ENCODE measurements around the gene PAXX. TPM values are rescaled to one million over a fixed set of nuclear protein-coding genes. Genes with fewer than 3 reads are reported as not detected.

Gene PAXX
- total and polyA plus RNA-seq, 2 experiments from 2014 or later = 102 to 130 TPM

DNA sequence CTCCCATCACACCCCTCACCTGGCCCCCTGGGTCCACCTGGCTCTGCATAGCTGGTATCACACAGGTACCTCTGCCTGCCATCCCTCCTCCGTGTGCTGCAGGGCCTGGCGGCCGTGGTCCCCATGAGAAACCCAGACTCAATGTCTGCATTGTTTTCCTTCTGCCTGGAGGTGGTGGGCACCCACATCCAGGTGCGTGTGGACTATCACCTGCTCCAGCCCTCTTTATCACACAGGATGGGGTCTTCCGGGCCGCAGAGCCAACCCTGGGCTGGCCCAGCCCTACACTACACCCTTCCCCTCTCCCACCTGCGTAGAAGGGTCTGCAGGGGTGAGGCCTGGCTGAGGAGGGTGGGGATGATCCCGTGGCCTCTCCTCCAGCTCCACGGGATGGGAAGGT, 46.7 kb downstream of the PAXX start:
- Histone ChIP-seq H3K27ac (no peak overlapping the region), H3K4me3 (no peak overlapping the region), H3K36me3 (no peaks in the 10 kb centered on the region), H3K4me1 (ENCODE audit: low read depth) (no peaks in the 10 kb centered on the region), H3K27me3 (peaks cover 8% of the 10 kb centered on the region), H3K9me3 (ENCODE audit: low read depth) (no peaks in the 10 kb centered on the region)
- DNase-seq (ENCODE audit: low read depth in 1 of 2, low spot score in 1 of 2) = no peak
- TF ChIP-seq, protein P1, sequence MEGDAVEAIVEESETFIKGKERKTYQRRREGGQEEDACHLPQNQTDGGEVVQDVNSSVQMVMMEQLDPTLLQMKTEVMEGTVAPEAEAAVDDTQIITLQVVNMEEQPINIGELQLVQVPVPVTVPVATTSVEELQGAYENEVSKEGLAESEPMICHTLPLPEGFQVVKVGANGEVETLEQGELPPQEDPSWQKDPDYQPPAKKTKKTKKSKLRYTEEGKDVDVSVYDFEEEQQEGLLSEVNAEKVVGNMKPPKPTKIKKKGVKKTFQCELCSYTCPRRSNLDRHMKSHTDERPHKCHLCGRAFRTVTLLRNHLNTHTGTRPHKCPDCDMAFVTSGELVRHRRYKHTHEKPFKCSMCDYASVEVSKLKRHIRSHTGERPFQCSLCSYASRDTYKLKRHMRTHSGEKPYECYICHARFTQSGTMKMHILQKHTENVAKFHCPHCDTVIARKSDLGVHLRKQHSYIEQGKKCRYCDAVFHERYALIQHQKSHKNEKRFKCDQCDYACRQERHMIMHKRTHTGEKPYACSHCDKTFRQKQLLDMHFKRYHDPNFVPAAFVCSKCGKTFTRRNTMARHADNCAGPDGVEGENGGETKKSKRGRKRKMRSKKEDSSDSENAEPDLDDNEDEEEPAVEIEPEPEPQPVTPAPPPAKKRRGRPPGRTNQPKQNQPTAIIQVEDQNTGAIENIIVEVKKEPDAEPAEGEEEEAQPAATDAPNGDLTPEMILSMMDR (IDR thresholded peaks at IDR 0.05; ENCODE audit: low read depth, low read length) = no peak

DNA sequence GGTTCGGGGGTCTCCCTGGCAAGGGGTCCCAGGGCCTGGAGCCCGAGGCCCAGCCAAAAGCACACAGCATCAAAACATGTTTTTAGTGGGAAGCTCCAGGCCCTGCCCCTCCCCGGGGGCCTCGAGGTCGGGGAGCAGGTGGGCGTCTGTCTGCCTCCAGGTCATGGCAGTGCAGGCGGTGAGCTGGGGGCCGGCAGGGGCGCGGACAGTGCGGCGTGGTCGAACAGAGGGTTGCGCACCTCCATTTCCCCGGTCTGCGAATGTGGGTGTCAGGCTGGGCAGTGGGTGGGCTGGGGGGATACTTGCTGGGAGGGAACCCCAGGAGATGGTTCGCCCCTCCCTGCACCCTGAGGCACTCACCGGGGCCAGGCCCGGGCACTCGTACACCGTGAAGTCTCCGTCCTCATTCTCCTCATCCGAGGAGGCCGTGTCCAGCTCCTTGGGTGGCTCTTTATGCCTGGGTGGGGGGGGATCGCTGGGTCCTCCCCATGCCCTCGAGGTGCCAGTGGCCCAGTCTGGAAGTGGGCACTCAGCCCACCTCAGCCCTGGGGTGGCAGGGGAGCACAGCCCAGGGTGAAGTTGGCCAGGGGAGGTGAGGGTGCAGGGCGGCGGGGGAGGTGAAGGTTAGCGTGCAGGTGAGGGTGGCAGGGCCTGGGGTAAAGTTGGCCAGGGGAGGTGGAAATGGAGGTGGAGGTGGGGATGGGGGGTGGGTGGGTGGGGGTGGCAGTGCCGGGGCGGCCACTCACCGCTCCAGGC, 47.6 kb downstream of the PAXX start:
- no peaks in the 10 kb centered on the region for H3K36me3 ChIP-seq
- no peaks in the 10 kb centered on the region for H3K9me3 ChIP-seq (ENCODE audit: low read depth)
- no peak overlapping the region for H3K4me3 ChIP-seq
- TF ChIP-seq, protein P1 (IDR thresholded peaks at IDR 0.05; ENCODE audit: low read depth, low read length) = no peak
- no peak overlapping the region for H3K27ac ChIP-seq
- no peaks in the 10 kb centered on the region for H3K4me1 ChIP-seq (ENCODE audit: low read depth)
- DNase-seq (ENCODE audit: low read depth in 1 of 2, low spot score in 1 of 2) = no peak
- peaks cover 16% of the 10 kb centered on the region for H3K27me3 ChIP-seq

DNA sequence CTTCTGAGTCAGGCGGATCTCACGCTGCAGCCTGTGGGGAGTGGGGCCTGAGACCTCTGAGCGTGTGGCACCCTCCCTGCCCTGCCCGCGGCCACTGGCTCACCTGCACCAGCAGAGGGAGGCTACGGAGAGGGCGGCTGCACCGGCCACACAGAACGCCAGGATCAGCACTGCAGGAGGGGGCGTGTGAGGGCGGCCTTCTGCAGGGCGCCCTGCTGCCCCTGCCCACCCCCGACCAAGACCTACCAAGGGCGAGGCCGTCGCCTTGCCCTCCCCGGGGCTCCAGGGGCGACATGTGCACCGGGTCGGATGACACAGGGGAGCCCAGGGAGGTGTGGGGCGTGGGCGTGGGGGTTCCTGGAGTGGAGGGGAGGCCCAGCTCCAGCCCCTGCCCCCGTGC, 48.3 kb downstream of the PAXX start:
- no peak overlapping the region for H3K27ac ChIP-seq
- H3K4me1 ChIP-seq (ENCODE audit: low read depth) = peaks cover 5% of the 10 kb centered on the region
- no peak for DNase-seq (ENCODE audit: low read depth in 1 of 2, low spot score in 1 of 2)
- no peaks in the 10 kb centered on the region for H3K9me3 ChIP-seq (ENCODE audit: low read depth)
- H3K36me3 ChIP-seq = no peaks in the 10 kb centered on the region
- no peak overlapping the region for H3K4me3 ChIP-seq
- peaks cover 24% of the 10 kb centered on the region for H3K27me3 ChIP-seq
- TF ChIP-seq, protein P1 (IDR thresholded peaks at IDR 0.05; ENCODE audit: low read depth, low read length) = no peak

DNA sequence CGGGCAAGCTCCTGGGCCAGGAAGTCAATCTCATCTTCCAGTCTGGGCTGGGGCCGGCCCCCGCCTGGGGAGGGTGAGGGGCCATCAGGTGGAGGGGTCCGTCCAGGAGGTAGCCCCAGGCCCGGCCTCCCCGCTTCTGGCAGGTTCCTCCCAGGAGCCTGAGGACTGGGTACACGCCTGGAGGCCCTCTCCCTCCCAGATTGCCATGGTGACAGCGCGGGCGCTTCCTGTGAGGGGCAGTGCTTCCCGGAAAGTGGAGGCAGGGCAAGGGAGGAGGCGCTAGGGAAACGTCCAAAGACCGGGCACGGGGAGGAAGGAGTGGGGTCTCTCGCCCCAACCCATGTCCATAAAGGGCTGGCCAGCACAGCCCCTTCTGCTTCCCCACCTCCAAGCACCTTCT, 48.9 kb downstream of the PAXX start:
- Histone ChIP-seq H3K4me3 (no peak overlapping the region), H3K4me1 (ENCODE audit: low read depth) (peaks cover 5% of the 10 kb centered on the region), H3K27ac (no peak overlapping the region), H3K27me3 (peaks cover 24% of the 10 kb centered on the region), H3K36me3 (no peaks in the 10 kb centered on the region), H3K9me3 (ENCODE audit: low read depth) (no peaks in the 10 kb centered on the region)
- no peak for DNase-seq (ENCODE audit: low read depth in 1 of 2, low spot score in 1 of 2)
- TF ChIP-seq, protein P1 (IDR thresholded peaks at IDR 0.05; ENCODE audit: low read depth, low read length) = no peak

DNA sequence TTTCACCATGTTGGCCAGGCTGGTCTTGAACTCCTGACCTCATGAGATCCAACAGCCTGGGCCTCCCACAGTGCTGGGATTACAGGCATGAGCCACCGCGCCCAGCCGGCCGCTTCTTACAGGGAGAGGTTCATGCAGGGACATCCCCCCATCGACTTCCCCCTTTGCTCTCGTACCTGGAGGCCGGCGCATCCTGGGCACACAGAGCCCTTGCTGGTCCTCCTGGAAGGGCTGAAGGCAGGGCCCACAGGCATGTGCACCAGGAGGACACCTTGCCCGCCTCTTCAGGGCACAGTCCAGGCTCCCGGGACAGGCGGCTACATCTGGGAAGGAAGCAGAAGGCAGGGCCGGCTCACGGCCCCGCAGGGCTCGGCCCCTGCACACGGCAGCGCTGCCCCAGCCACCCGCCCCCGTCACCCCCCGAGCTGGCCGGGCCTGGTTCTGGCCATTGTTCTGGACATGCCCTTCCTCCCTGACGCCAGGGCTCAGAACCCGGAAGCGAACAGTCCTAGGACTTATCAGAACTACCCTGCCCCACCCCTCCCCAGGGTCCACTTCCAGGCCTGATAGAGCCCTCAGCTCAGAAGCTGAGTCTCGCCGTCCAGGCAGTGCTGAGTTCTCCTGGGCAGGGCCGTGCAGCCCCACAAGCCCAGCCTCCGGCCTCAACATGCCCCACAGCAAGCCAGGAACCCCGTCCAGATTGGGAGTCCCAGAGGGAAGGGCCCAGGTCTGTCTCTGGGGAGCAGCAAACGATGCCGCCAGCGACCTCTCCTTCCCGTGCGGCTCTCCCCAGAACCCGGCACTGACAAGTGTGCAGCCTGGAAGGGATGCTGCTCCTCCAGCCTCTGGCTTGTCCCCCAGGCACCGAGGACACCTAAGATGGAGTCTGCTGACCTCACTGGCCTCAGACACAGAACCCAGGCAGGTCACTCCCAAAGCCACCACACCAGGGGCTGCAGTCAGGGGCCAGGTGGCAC, 50.8 kb downstream of the PAXX start:
- Histone ChIP-seq H3K4me1 (ENCODE audit: low read depth) (peaks cover 5% of the 10 kb centered on the region), H3K9me3 (ENCODE audit: low read depth) (no peaks in the 10 kb centered on the region), H3K27me3 (peaks cover 35% of the 10 kb centered on the region), H3K27ac (no peak overlapping the region), H3K36me3 (no peaks in the 10 kb centered on the region), H3K4me3 (no peak overlapping the region)
- no peak for DNase-seq (ENCODE audit: low read depth in 1 of 2, low spot score in 1 of 2)
- TF ChIP-seq, protein P1 (IDR thresholded peaks at IDR 0.05; ENCODE audit: low read depth, low read length) = no peak

Other genes with a start within 250 kb of the PAXX start
Only the 30 nearest of the 39 such genes appear.
- gene TMEM141, start 201.1 kb upstream of the PAXX start, total RNA-seq = 200 and 306 TPM in 2 replicates
- gene TMEM141, start 201.1 kb upstream of the PAXX start, polyA plus RNA-seq = 169 and 238 TPM in 2 replicates
- gene CCDC183, start 196.1 kb upstream of the PAXX start, total RNA-seq = 32.4 and 49.3 TPM in 2 replicates
- 40.1 and 43.1 TPM in 2 replicates for gene CCDC183, start 196.1 kb upstream of the PAXX start, polyA plus RNA-seq
- gene RABL6, start 184.5 kb upstream of the PAXX start, total RNA-seq = 131 and 153 TPM in 2 replicates
- 101 and 115 TPM in 2 replicates for gene RABL6, start 184.5 kb upstream of the PAXX start, polyA plus RNA-seq
- gene AJM1, start 149.9 kb upstream of the PAXX start, total RNA-seq = 8.5 and 12.2 TPM in 2 replicates
- 8.7 and 12.1 TPM in 2 replicates for gene AJM1, start 149.9 kb upstream of the PAXX start, polyA plus RNA-seq
- 185 and 235 TPM in 2 replicates for gene PHPT1, start 143.0 kb upstream of the PAXX start, total RNA-seq
- 557 and 565 TPM in 2 replicates for gene PHPT1, start 143.0 kb upstream of the PAXX start, polyA plus RNA-seq
- gene MAMDC4, start 140.1 kb upstream of the PAXX start, total RNA-seq = 22.2 and 29.7 TPM in 2 replicates
- 8.7 and 17.8 TPM in 2 replicates for gene MAMDC4, start 140.1 kb upstream of the PAXX start, polyA plus RNA-seq
- gene EDF1, start 126.1 kb upstream of the PAXX start, total RNA-seq = 741 and 1,028 TPM in 2 replicates
- gene EDF1, start 126.1 kb upstream of the PAXX start, polyA plus RNA-seq = 496 and 793 TPM in 2 replicates
- 20.0 and 25.6 TPM in 2 replicates for gene TRAF2, start 105.9 kb upstream of the PAXX start, total RNA-seq
- gene TRAF2, start 105.9 kb upstream of the PAXX start, polyA plus RNA-seq = 37.2 and 45.6 TPM in 2 replicates
- gene FBXW5, start 47.7 kb upstream of the PAXX start, total RNA-seq = 188 and 194 TPM in 2 replicates
- gene FBXW5, start 47.7 kb upstream of the PAXX start, polyA plus RNA-seq = 117 and 119 TPM in 2 replicates
- gene C8G, start 47.2 kb upstream of the PAXX start, total RNA-seq = 3.4 and 10.8 TPM in 2 replicates
- 1.2 and 4.4 TPM in 2 replicates for gene C8G, start 47.2 kb upstream of the PAXX start, polyA plus RNA-seq
- 5.0 and 11.4 TPM in 2 replicates for gene LCN12, start 40.1 kb upstream of the PAXX start, total RNA-seq
- gene LCN12, start 40.1 kb upstream of the PAXX start, polyA plus RNA-seq = 19.7 and 21.9 TPM in 2 replicates
- 2.6 and 3.9 TPM in 2 replicates for gene PTGDS, start 14.9 kb upstream of the PAXX start, total RNA-seq
- 3.4 and 5.3 TPM in 2 replicates for gene PTGDS, start 14.9 kb upstream of the PAXX start, polyA plus RNA-seq
- gene LCNL1, start 9.4 kb upstream of the PAXX start, total RNA-seq = 0.36 TPM in 1 of 2 replicates, not detected in the other
- gene LCNL1, start 9.4 kb upstream of the PAXX start, polyA plus RNA-seq = not detected in 2 replicates
- gene CLIC3, start 4.1 kb downstream of the PAXX start, total RNA-seq = not detected in 2 replicates
- gene CLIC3, start 4.1 kb downstream of the PAXX start, polyA plus RNA-seq = 0.75 and 0.87 TPM in 2 replicates
- gene ABCA2, start 35.8 kb downstream of the PAXX start, total RNA-seq = 48.7 and 56.7 TPM in 2 replicates
- gene ABCA2, start 35.8 kb downstream of the PAXX start, polyA plus RNA-seq = 30.5 and 33.3 TPM in 2 replicates
- gene FUT7, start 39.7 kb downstream of the PAXX start, total RNA-seq = not detected in 2 replicates
- gene FUT7, start 39.7 kb downstream of the PAXX start, polyA plus RNA-seq = not detected in 2 replicates
- 40.8 and 65.1 TPM in 2 replicates for gene NPDC1, start 53.8 kb downstream of the PAXX start, total RNA-seq
- gene NPDC1, start 53.8 kb downstream of the PAXX start, polyA plus RNA-seq = 83.5 and 94.9 TPM in 2 replicates
- not detected in 2 replicates for gene ENTPD2, start 61.6 kb downstream of the PAXX start, total RNA-seq
- not detected in 2 replicates for gene ENTPD2, start 61.6 kb downstream of the PAXX start, polyA plus RNA-seq
- 6.3 and 42.1 TPM in 2 replicates for gene SAPCD2, start 78.1 kb downstream of the PAXX start, total RNA-seq
- gene SAPCD2, start 78.1 kb downstream of the PAXX start, polyA plus RNA-seq = 4.7 and 28.3 TPM in 2 replicates
- gene UAP1L1, start 85.1 kb downstream of the PAXX start, total RNA-seq = 5.8 and 13.3 TPM in 2 replicates
- gene UAP1L1, start 85.1 kb downstream of the PAXX start, polyA plus RNA-seq = 9.9 and 17.9 TPM in 2 replicates
- 59.4 and 73.3 TPM in 2 replicates for gene MAN1B1, start 94.6 kb downstream of the PAXX start, total RNA-seq
- 67.6 and 86.7 TPM in 2 replicates for gene MAN1B1, start 94.6 kb downstream of the PAXX start, polyA plus RNA-seq
- 125 and 144 TPM in 2 replicates for gene DPP7, start 122.3 kb downstream of the PAXX start, total RNA-seq
- gene DPP7, start 122.3 kb downstream of the PAXX start, polyA plus RNA-seq = 202 and 204 TPM in 2 replicates
- 0.03 TPM in 1 of 2 replicates, not detected in the other for gene GRIN1, start 146.7 kb downstream of the PAXX start, total RNA-seq
- gene GRIN1, start 146.7 kb downstream of the PAXX start, polyA plus RNA-seq = 0.22 and 0.49 TPM in 2 replicates
- not detected in 2 replicates for gene LRRC26, start 177.6 kb downstream of the PAXX start, total RNA-seq
- 1.4 and 2.3 TPM in 2 replicates for gene LRRC26, start 177.6 kb downstream of the PAXX start, polyA plus RNA-seq
- gene TMEM210, start 179.6 kb downstream of the PAXX start, total RNA-seq = not detected in 2 replicates
- not detected in 2 replicates for gene TMEM210, start 179.6 kb downstream of the PAXX start, polyA plus RNA-seq
- 29.8 and 42.8 TPM in 2 replicates for gene ANAPC2, start 196.1 kb downstream of the PAXX start, total RNA-seq
- 15.5 and 17.9 TPM in 2 replicates for gene ANAPC2, start 196.1 kb downstream of the PAXX start, polyA plus RNA-seq
- 64.5 and 90.3 TPM in 2 replicates for gene SSNA1, start 196.3 kb downstream of the PAXX start, total RNA-seq
- gene SSNA1, start 196.3 kb downstream of the PAXX start, polyA plus RNA-seq = 77.9 and 110 TPM in 2 replicates
- gene TPRN, start 208.3 kb downstream of the PAXX start, total RNA-seq = 26.4 and 31.2 TPM in 2 replicates
- gene TPRN, start 208.3 kb downstream of the PAXX start, polyA plus RNA-seq = 34.7 and 44.8 TPM in 2 replicates
- gene TMEM203, start 213.2 kb downstream of the PAXX start, total RNA-seq = 44.7 and 50.0 TPM in 2 replicates
- gene TMEM203, start 213.2 kb downstream of the PAXX start, polyA plus RNA-seq = 86.6 and 99.2 TPM in 2 replicates
- gene NDOR1, start 213.3 kb downstream of the PAXX start, total RNA-seq = 13.1 and 17.5 TPM in 2 replicates
- 9.1 and 18.1 TPM in 2 replicates for gene NDOR1, start 213.3 kb downstream of the PAXX start, polyA plus RNA-seq

Measured in cardiac muscle cell (in vitro differentiated cells and primary cell).